Panc1 (cell line): Measurements from ENCODE around the gene GNAI1. TPM values are rescaled to one million over a fixed set of nuclear protein-coding genes. Genes with fewer than 3 reads are reported as not detected.

Source experiments
- ATAC-seq: fragments of 200-7000 bp; cut with Tn5 transposase; 2 replicates; pipeline ENCODE4 v1.9.1; 2020; ENCODE audit warnings: mild to moderate bottlenecking, moderate library complexity
- BruUV-seq: library from RNA; stranded (reverse); fragments of 400-500 nt; replicated peaks from 2 replicates; lab custom pipeline; 2021; lab: Mats Ljungman, UMichigan
- CTCF ChIA-PET: fragments of 300-600 bp; sonication (Branson Sonifier 250); formaldehyde crosslinking; loops from one replicate; lab custom pipeline; 2022; ENCODE audit warnings: antibody characterized with exemption; lab: Charles Lee
- POLR2A ChIA-PET: fragments of 300-600 bp; sonication (Branson Sonifier 250); formaldehyde crosslinking; loops from one replicate; lab custom pipeline; 2022; ENCODE audit warnings: antibody characterized with exemption; lab: Charles Lee
- DNase-seq: peaks from one replicate; pipeline ENCODE4 v3.0.0-alpha.2; 2010; ENCODE audit warnings: low read depth, low spot score
- H3K27ac ChIP-seq: 2 replicates; pipeline ENCODE4 v1.5.1; 2011; ENCODE audit warnings: mild to moderate bottlenecking, low read length, inconsistent platforms
- H3K27me3 ChIP-seq: fragments of 200-500 bp; sonication (Bioruptor generic); 2 replicates; pipeline ENCODE4 v1.6.0; 2014; ENCODE audit warnings: low read length, inconsistent platforms; ENCODE audit not compliant: control insufficient read depth, insufficient read depth
- H3K36me3 ChIP-seq: fragments of 200-500 bp; sonication (Bioruptor generic); 2 replicates; pipeline ENCODE4 v1.5.1; 2014; ENCODE audit warnings: inconsistent platforms, mild to moderate bottlenecking, low read length, moderate library complexity; ENCODE audit not compliant: control insufficient read depth, insufficient read depth
- H3K4me1 ChIP-seq: 2 replicates; pipeline ENCODE4 v1.5.1; 2011; ENCODE audit warnings: inconsistent platforms, mild to moderate bottlenecking, low read length, moderate library complexity; ENCODE audit not compliant: control insufficient read depth, insufficient read depth
- H3K4me3 ChIP-seq, 2 experiments: 2 replicates each; pipeline ENCODE4 v1.5.1; 2011 to 2012; ENCODE audit warnings: low read depth in 2 of 2, low read length in 2 of 2, mild to moderate bottlenecking in 2 of 2, inconsistent platforms in 1 of 2, moderate library complexity in 1 of 2
- H3K9me3 ChIP-seq: fragments of 200-500 bp; sonication (Bioruptor generic); 2 replicates; pipeline ENCODE4 v1.5.1; 2014; ENCODE audit warnings: low read depth, mild to moderate bottlenecking, inconsistent platforms, low read length, moderate library complexity; ENCODE audit not compliant: control insufficient read depth, insufficient read depth
- POLR2AphosphoS5 ChIP-seq: IDR thresholded peaks from 2 replicates; pipeline ENCODE4 v1.6.1; 2012; ENCODE audit warnings: mild to moderate bottlenecking, low read depth, low read length, moderate library complexity
- SIN3A ChIP-seq: IDR thresholded peaks from 2 replicates; pipeline ENCODE4 v1.6.1; 2012; ENCODE audit warnings: low read depth, mild to moderate bottlenecking, low read length, moderate library complexity, borderline replicate concordance; ENCODE audit not compliant: insufficient read depth
- TCF7L2 ChIP-seq: IDR thresholded peaks from 2 replicates; pipeline ENCODE4 v1.6.1; 2011; ENCODE audit warnings: mild to moderate bottlenecking, low read depth, low read length, inconsistent platforms
- in situ Hi-C: cut with HindIII; loops from 2 replicates; pipeline ENCODE4 v1.10.0; 2016; ENCODE audit warnings: low sequenced_read_pairs, low pct_unique_long_range_greater_than_20kb
- intact Hi-C: fragments of 100-400 bp; cut with micrococcal nuclease; formaldehyde crosslinking; loops from one replicate; pipeline ENCODE4 v1.10.0; 2022; ENCODE audit not compliant: unreplicated experiment
- total RNA-seq: library from RNA; stranded (reverse); gene quantifications from one replicate; pipeline ENCODE4 v1.2.1, GENCODE V29; 2021; ENCODE audit not compliant: unreplicated experiment
- TF ChIP-seq, protein P1 (sequence below), 2 experiments: IDR thresholded peaks; 2 replicates each; pipeline ENCODE4 v1.6.1; 2011 to 2012; ENCODE audit warnings: low read depth in 2 of 2, control low read depth in 1 of 2, low read length in 1 of 2, mild to moderate bottlenecking in 1 of 2, moderate library complexity in 1 of 2; ENCODE audit not compliant: insufficient read depth in 1 of 2
- TF ChIP-seq, protein P2 (sequence below): fragments of 450-650 bp; IDR thresholded peaks from 2 replicates; pipeline ENCODE4 v1.5.1; 2017; ENCODE audit warnings: mild to moderate bottlenecking

The GNAI1 gene
- total RNA-seq, 1 experiment from 2014 or later = 19.2 TPM

- in situ Hi-C loops = no loop called here
- no peak for ATAC-seq
- CTCF ChIA-PET = no interaction called here
These were observed 130.3 kb downstream of the GNAI1 start for GRCh38 chr7:80264769-80265495.

GRCh38 chr7:80272560-80273239 is 138.1 kb downstream of the GNAI1 start:
- no peaks in the 10 kb centered on the region for H3K36me3 ChIP-seq
- ChIA-PET POLR2A (no interaction called here), CTCF (no interaction called here)
- no peaks in the 10 kb centered on the region for H3K9me3 ChIP-seq
- TF ChIP-seq, protein P1, sequence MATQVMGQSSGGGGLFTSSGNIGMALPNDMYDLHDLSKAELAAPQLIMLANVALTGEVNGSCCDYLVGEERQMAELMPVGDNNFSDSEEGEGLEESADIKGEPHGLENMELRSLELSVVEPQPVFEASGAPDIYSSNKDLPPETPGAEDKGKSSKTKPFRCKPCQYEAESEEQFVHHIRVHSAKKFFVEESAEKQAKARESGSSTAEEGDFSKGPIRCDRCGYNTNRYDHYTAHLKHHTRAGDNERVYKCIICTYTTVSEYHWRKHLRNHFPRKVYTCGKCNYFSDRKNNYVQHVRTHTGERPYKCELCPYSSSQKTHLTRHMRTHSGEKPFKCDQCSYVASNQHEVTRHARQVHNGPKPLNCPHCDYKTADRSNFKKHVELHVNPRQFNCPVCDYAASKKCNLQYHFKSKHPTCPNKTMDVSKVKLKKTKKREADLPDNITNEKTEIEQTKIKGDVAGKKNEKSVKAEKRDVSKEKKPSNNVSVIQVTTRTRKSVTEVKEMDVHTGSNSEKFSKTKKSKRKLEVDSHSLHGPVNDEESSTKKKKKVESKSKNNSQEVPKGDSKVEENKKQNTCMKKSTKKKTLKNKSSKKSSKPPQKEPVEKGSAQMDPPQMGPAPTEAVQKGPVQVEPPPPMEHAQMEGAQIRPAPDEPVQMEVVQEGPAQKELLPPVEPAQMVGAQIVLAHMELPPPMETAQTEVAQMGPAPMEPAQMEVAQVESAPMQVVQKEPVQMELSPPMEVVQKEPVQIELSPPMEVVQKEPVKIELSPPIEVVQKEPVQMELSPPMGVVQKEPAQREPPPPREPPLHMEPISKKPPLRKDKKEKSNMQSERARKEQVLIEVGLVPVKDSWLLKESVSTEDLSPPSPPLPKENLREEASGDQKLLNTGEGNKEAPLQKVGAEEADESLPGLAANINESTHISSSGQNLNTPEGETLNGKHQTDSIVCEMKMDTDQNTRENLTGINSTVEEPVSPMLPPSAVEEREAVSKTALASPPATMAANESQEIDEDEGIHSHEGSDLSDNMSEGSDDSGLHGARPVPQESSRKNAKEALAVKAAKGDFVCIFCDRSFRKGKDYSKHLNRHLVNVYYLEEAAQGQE (IDR thresholded peaks at IDR 0.05; ENCODE audit: insufficient read depth in 1 of 2, low read depth in 2 of 2, low read length in 1 of 2) = no peak
- TF ChIP-seq, protein P2, sequence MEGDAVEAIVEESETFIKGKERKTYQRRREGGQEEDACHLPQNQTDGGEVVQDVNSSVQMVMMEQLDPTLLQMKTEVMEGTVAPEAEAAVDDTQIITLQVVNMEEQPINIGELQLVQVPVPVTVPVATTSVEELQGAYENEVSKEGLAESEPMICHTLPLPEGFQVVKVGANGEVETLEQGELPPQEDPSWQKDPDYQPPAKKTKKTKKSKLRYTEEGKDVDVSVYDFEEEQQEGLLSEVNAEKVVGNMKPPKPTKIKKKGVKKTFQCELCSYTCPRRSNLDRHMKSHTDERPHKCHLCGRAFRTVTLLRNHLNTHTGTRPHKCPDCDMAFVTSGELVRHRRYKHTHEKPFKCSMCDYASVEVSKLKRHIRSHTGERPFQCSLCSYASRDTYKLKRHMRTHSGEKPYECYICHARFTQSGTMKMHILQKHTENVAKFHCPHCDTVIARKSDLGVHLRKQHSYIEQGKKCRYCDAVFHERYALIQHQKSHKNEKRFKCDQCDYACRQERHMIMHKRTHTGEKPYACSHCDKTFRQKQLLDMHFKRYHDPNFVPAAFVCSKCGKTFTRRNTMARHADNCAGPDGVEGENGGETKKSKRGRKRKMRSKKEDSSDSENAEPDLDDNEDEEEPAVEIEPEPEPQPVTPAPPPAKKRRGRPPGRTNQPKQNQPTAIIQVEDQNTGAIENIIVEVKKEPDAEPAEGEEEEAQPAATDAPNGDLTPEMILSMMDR = no peak
- TF ChIP-seq SIN3A (no peak), POLR2AphosphoS5 (no peak), TCF7L2 (no peak)
- H3K4me3 ChIP-seq = no peak overlapping the region
- no TSS peak for BruUV-seq
- DNase-seq (no peak), ATAC-seq (no peak)
- in situ Hi-C loops (no loop called here), intact Hi-C loops (no loop called here)
- 0 out of 2 replicates have a peak, but pooled peaks cover 2% of the 10 kb centered on the region for H3K27me3 ChIP-seq
- peaks cover 1% of the 10 kb centered on the region for H3K4me1 ChIP-seq
- H3K27ac ChIP-seq = no peak overlapping the region

More at GRCh38 chr7:80264769-80265495, 130.3 kb downstream of the GNAI1 start:
- POLR2A ChIA-PET = no interaction called here
- no peak for TF ChIP-seq SIN3A
- TF ChIP-seq TCF7L2 = no peak
- TF ChIP-seq, protein P2 = no peak
- TF ChIP-seq POLR2AphosphoS5 = no peak
- TF ChIP-seq, protein P1 (IDR thresholded peaks at IDR 0.05; ENCODE audit: insufficient read depth in 1 of 2, low read depth in 2 of 2, low read length in 1 of 2) = no peak
- H3K36me3 ChIP-seq = no peaks in the 10 kb centered on the region
- no peaks in the 10 kb centered on the region for H3K9me3 ChIP-seq
- H3K27me3 ChIP-seq = 0 out of 2 replicates have a peak, but pooled peaks cover 2% of the 10 kb centered on the region
- H3K27ac ChIP-seq = no peak overlapping the region
- DNase-seq = no peak
- BruUV-seq = no TSS peak
- intact Hi-C loops = no loop called here
- no peaks in the 10 kb centered on the region for H3K4me1 ChIP-seq
- no peak overlapping the region for H3K4me3 ChIP-seq
